K562 (cell line): ENCODE results near the gene DACT1. TPM values are rescaled to one million over a fixed set of nuclear protein-coding genes. Genes with fewer than 3 reads are reported as not detected.

Experiments used
- ATAC-seq: fragments of 200-7000 bp; cut with Tn5 transposase; 3 replicates; pipeline ENCODE4 v1.9.1; 2020; ENCODE audit warnings: moderate library complexity
- BruUV-seq: library from RNA; stranded (reverse); fragments of 400-500 nt; replicated peaks from 2 replicates; lab custom pipeline; 2021; lab: Mats Ljungman, UMichigan
- CTCF ChIA-PET: fragments of 300-600 bp; formaldehyde crosslinking; extraction: SDS; loops from one replicate; lab custom pipeline; 2021; ENCODE audit warnings: low intra/inter-chr PET ratio; lab: Yijun Ruan, JAX
- POLR2A ChIA-PET: fragments of 300-600, 350-650 bp; sonication (Branson Sonifier 250); formaldehyde crosslinking; extraction: SDS; loops from one replicate; lab custom pipeline; 2021; ENCODE audit warnings: antibody characterized with exemption, inconsistent platforms; lab: Yijun Ruan, JAX
- DNase-seq, 4 experiments: peaks; one replicate each; pipeline versions ENCODE4 v3.0.0 to v3.0.0-alpha.2; 2011 to 2018; ENCODE audit warnings: low spot score in 3 of 4, mixed read lengths in 3 of 4; ENCODE audit errors: extremely low read depth in 1 of 4
- FAIRE-seq: peaks from 2 replicates; lab custom pipeline; 2011; peaks lifted over from hg19 to GRCh38; lab: Jason Lieb, UNC
- H2AFZ ChIP-seq: 2 replicates; pipeline ENCODE4 v1.6.0; 2011; ENCODE audit warnings: low read depth, low read length, control low read depth, inconsistent platforms
- H3K27ac ChIP-seq: fragments of 200-600 bp; 3 replicates; pipeline ENCODE4 v1.8.0; 2011; ENCODE audit warnings: low read depth, mild to moderate bottlenecking, control low read depth, inconsistent platforms, low read length, moderate library complexity, mixed read lengths; ENCODE audit errors: extremely low read depth
- H3K27me3 ChIP-seq, 2 experiments: fragments of 300-600 bp in 1 of 2; 2 replicates in 1 of 2; 3 replicates in 1 of 2; pipeline versions ENCODE4 v1.6.0 to v1.8.0; 2011; ENCODE audit warnings: inconsistent platforms in 2 of 2, low read length in 2 of 2, mild to moderate bottlenecking in 1 of 2, mixed read lengths in 1 of 2, moderate library complexity in 1 of 2; ENCODE audit not compliant: control insufficient read depth in 2 of 2, insufficient read depth in 2 of 2
- H3K36me3 ChIP-seq: fragments of 300-600 bp; 3 replicates; pipeline ENCODE4 v1.8.0; 2011; ENCODE audit warnings: mild to moderate bottlenecking, low read length, inconsistent platforms; ENCODE audit not compliant: control insufficient read depth, insufficient read depth
- H3K4me1 ChIP-seq, 2 experiments: fragments of 200-600 bp in 1 of 2; replicated peaks in 1 of 2; 2 replicates in 1 of 2; 3 replicates in 1 of 2; pipeline versions ENCODE4 v1.5.1 to v1.8.0; 2011; ENCODE audit warnings: inconsistent platforms in 2 of 2, low read length in 2 of 2, mild to moderate bottlenecking in 1 of 2, mixed read lengths in 1 of 2, moderate library complexity in 1 of 2; ENCODE audit not compliant: control insufficient read depth in 2 of 2, insufficient read depth in 2 of 2
- H3K4me2 ChIP-seq: 2 replicates; pipeline ENCODE4 v1.6.1; 2011; ENCODE audit warnings: low read length, control low read depth, inconsistent platforms, mixed read lengths; ENCODE audit not compliant: insufficient read depth
- H3K4me3 ChIP-seq: fragments of 200-600 bp; sonication (generic), shearing (Covaris generic); 2 replicates; pipeline ENCODE4 v1.5.1; 2016; ENCODE audit warnings: control low read depth, inconsistent platforms
- H3K79me2 ChIP-seq: fragments of 200-600 bp; 3 replicates; pipeline ENCODE4 v1.8.0; 2011; ENCODE audit warnings: low read length, inconsistent platforms; ENCODE audit not compliant: control insufficient read depth, insufficient read depth
- H3K9ac ChIP-seq, 2 experiments: 2 replicates each; pipeline versions ENCODE4 v1.6.0 to v1.6.1; 2011; ENCODE audit warnings: low read depth in 2 of 2, low read length in 2 of 2, control low read depth in 1 of 2, inconsistent platforms in 1 of 2, mild to moderate bottlenecking in 1 of 2, mixed read lengths in 1 of 2; ENCODE audit not compliant: insufficient read depth in 1 of 2
- H3K9me1 ChIP-seq: one replicate; pipeline ENCODE4 v1.6.0; 2011; ENCODE audit warnings: inconsistent platforms, mild to moderate bottlenecking, low read length, moderate library complexity; ENCODE audit not compliant: control insufficient read depth, insufficient read depth
- H3K9me3 ChIP-seq: replicated peaks from 2 replicates; pipeline ENCODE4 v1.5.1; 2011; ENCODE audit warnings: low read depth, low read length, inconsistent platforms; ENCODE audit not compliant: control insufficient read depth, insufficient read depth
- H4K20me1 ChIP-seq: replicated peaks from 2 replicates; pipeline ENCODE4 v1.6.1; 2011; ENCODE audit warnings: low read length, inconsistent platforms, mixed read lengths; ENCODE audit not compliant: control insufficient read depth, insufficient read depth
- CBX8 ChIP-seq: fragments of 200-600 bp; sonication (generic); IDR thresholded peaks from 2 replicates; pipeline ENCODE4 v1.6.1; 2012; ENCODE audit warnings: borderline replicate concordance, mixed run types, low read depth, mild to moderate bottlenecking, moderate library complexity, mixed read lengths, low read length, control low read depth, inconsistent platforms; ENCODE audit not compliant: poor library complexity, severe bottlenecking; ENCODE audit errors: extremely low read depth
- CHAMP1 ChIP-seq: fragments of 450-650 bp; IDR thresholded peaks from 2 replicates; pipeline ENCODE4 v1.6.1; 2016; ENCODE audit warnings: mild to moderate bottlenecking
- CTCFL ChIP-seq: IDR thresholded peaks from 2 replicates; pipeline ENCODE4 v1.6.1; 2011; ENCODE audit warnings: borderline replicate concordance, low read depth, mild to moderate bottlenecking, moderate library complexity, low read length; ENCODE audit not compliant: insufficient read depth, poor library complexity, severe bottlenecking
- E2F4 ChIP-seq: sonication (generic); formaldehyde crosslinking; IDR thresholded peaks from 2 replicates; pipeline ENCODE4 v1.8.0; 2022; ENCODE audit warnings: mild to moderate bottlenecking, low read depth, missing genetic modification reagents
- ELK1 ChIP-seq: sonication (generic); formaldehyde crosslinking; IDR thresholded peaks from 2 replicates; pipeline ENCODE4 v1.8.1; 2022; ENCODE audit warnings: missing genetic modification reagents
- SMC3 ChIP-seq: conservative IDR thresholded peaks from 2 replicates; pipeline ENCODE4 v1.6.1; 2011; ENCODE audit warnings: low read depth, low read length, improper control_type of control experiment; ENCODE audit not compliant: insufficient read depth
- THAP7 ChIP-seq: fragments of 250-450 bp; sonication (Bioruptor Pico); IDR thresholded peaks from 2 replicates; pipeline ENCODE4 v1.5.0; 2021
- ZNF655 ChIP-seq: fragments of 250-450 bp; sonication (Bioruptor Pico); IDR thresholded peaks from 2 replicates; pipeline ENCODE4 v1.5.0; 2021
- WGBS: fragments of 100-300 bp; shearing (Covaris generic); methylation state at CpG from one replicate; pipeline ENCODE4 v1.1.6; 2016; ENCODE audit warnings: low coverage, mixed read lengths; ENCODE audit not compliant: insufficient coverage; ENCODE audit errors: missing lambda C conversion rate; 5-methylcytosine and 5-hydroxymethylcytosine counted together
- in situ Hi-C: fragments of 300-500 bp; cut with MboI; formaldehyde crosslinking; loops from 4 replicates; pipeline ENCODE4 v1.15.0; 2018; ENCODE audit warnings: inconsistent platforms, mixed read lengths
- intact Hi-C: fragments of 100-400 bp; cut with micrococcal nuclease; formaldehyde crosslinking; loops from 2 replicates; pipeline ENCODE4 v1.14.2; 2022
- polyA plus RNA-seq, 8 experiments: library from polyadenylated mRNA; depleted of rRNA in 4 of 8; stranded (reverse) in 5 of 8; unstranded in 3 of 8; fragments of >200 nt; fragmentation: Nextera tagmentation in 2 of 8; fragmentation: Illumina TruSeq in 1 of 8; extraction: Ambion mirVana in 2 of 8; extraction: Trizol in 1 of 8; gene quantifications; 2 replicates each; pipeline versions ENCODE4 v1.2.1 to v1.2.3, GENCODE V29; 2011 to 2014; ENCODE audit warnings: inconsistent platforms in 1 of 8, missing spikeins in 1 of 8
- total RNA-seq, 7 experiments: library from RNA; depleted of rRNA in 6 of 7; stranded (reverse); fragments of >200 nt in 6 of 7; fragmentation: Illumina TruSeq in 2 of 7; extraction: Trizol in 2 of 7; gene quantifications; 2 replicates each; pipeline versions ENCODE4 v1.2.1 to v1.2.3, GENCODE V29; 2011 to 2021; ENCODE audit warnings: low replicate concordance in 1 of 7

Gene DACT1
- total and polyA plus RNA-seq, 9 of the 15 experiments (the other 6 are each of a cell fraction or from before 2014, with no cell fraction given) = 0.07 to 0.30 (median 0.13) TPM

- TF ChIP-seq E2F4 (CRISPR knock-in tag) (no peak), CTCFL (no peak)
Measured at GRCh38 chr14:58636129-58636528, 1.6 kb upstream of the DACT1 start (continued).

- Histone ChIP-seq H3K36me3 (no peaks in the 10 kb centered on the region), H3K4me2 (no peak overlapping the region), H3K9me1 (no peaks in the 10 kb centered on the region), H3K27ac (no peak overlapping the region), H3K9ac (no peak overlapping the region), H4K20me1 (no peaks in the 10 kb centered on the region), H3K79me2 (no peaks in the 10 kb centered on the region), H3K27me3 (peaks cover 14 to 19% of the 10 kb centered on the region in 2 experiments; a peak in 4 of 5 replicates), H3K9me3 (no peaks in the 10 kb centered on the region), H2AFZ (no peak overlapping the region)
- POLR2A ChIA-PET = interaction anchor here (1.2 kb wide), 1 partner anchor 30 kb away, joined by 3 read pairs; no protein-coding TSS in a partner anchor
- WGBS = 41% methylated on average over 11 of the region's 17 CpGs
- intact Hi-C loops (loop anchor here (5.0 kb wide), 1 partner anchor 135 kb away; no protein-coding TSS in a partner anchor), in situ Hi-C loops (no loop called here)
- BruUV-seq = no TSS peak
- CTCF ChIA-PET = no interaction called here
- DNase-seq (no peak), ATAC-seq (no peak)
- TF ChIP-seq ZNF655 (CRISPR knock-in tag) (no peak), CBX8 (peak; percentile 31), ELK1 (CRISPR knock-in tag) (no peak), THAP7 (no peak), CHAMP1 (no peak), SMC3 (no peak)
- TF ChIP-seq, all 486 proteins: peak for 1
- Histone ChIP-seq H3K4me3 (no peak overlapping the region), H3K4me1 (peaks cover 0 to 15% of the 10 kb centered on the region in 2 experiments; a peak in 2 of 5 replicates)
- FAIRE-seq = no peak
Measured at GRCh38 chr14:58637040-58637390, 747 bp upstream of the DACT1 start.
